DMS153 treated with DMSO at 0.1 percent for 48 hours (cell line): ENCODE results near the gene UGT1A7.

Experiments used
- DNase-seq: peaks from one replicate; lab custom pipeline; 2025; ENCODE audit not compliant: unreplicated experiment; lab: John Stamatoyannopoulos, UW

UGT1A7 gene

DNA sequence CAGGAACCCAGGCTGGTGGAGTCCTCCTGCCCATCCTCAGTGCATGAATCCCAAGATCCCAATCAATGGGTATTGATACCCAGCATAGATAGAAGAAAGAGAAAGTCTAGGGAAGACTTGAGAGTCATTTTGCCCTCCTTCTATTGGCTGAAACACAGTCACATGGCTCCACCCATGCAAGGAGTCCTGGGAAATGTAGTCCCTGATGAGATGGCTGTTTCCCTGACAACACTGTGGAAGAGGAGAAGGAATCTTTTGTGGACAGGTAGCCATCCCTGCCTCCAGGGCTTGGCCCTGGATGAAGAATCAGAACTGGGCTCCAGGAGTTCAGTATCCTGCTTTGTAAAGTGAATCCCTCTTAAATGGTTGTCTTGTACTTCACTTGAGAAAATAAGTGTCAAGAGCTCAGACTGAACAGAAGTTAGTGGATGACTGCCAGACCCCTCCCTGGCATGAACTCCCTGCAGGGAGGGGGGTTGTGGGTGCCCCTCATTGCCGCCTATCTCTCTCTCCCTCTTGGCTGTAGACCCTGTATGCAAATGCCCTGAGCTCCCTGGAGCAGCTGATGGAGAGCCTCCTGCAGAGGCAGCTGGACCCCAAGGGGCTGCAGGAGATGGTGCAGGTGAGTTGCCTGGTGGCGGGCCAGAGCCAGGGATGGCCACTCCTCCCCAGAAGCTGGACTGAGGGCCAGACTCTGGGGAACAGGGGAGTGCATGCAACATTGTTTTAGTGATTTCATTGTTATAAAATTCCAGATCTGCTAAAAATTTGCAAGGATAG lies 132.5 kb downstream of the UGT1A7 start:
- no peak for DNase-seq

- DNase-seq: no peak
Measured at GRCh38 chr2:233815861-233816260, 134.2 kb downstream of the UGT1A7 start.

- no peak for DNase-seq
Measured at GRCh38 chr2:233816334-233816733, 134.6 kb downstream of the UGT1A7 start.

DNA sequence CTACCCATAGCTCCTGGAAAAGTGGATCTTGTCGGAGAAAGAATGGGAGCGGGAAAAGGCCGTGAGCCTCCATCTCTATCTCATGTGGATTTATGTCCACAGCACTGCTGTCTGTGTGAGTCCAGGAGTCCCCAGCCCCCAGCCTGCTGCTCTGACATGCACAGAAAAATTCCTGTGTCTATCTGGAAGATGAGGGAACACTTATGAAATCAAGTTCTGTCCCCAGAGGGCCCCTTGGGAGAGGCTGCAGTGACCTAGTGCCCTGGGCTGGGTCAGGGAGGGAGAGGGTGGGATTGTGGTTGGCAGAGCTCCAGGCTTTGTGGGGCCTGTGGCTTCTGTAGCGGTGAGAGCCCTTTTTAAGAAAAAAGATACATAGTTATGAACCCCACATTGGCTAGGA lies 135.1 kb downstream of the UGT1A7 start:
- DNase-seq: no peak

DNA sequence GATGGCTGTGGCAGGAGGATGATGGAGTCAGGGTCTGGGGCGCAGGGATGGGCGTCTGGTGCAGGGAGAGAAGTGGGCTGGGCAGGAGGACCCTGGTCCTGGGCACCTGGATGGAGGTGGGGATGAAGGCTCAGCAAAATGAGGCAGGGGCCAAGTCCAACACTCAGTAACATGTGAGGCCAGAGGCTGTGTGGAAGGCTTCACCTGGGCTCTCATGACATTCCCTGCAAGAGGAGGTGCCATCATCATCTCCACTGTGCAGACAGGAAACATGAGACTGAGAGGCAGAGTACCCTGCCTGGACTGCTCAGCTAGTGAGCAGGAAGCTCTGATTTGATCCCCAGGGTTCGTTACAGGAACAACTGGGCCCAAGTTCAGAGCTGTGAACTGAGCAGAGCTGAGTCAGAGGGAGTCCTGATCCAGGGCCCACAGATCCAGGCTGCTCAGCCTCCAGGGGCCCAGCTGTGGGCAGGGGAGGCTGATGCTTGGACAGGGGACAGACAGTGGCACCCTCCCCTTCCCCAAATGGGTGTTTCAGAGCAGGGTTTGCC lies 135.7 kb downstream of the UGT1A7 start:
- DNase-seq: no peak

GRCh38 chr2:233817995-233818638 lies 136.4 kb downstream of the UGT1A7 start:
- DNase-seq: no peak

DNA sequence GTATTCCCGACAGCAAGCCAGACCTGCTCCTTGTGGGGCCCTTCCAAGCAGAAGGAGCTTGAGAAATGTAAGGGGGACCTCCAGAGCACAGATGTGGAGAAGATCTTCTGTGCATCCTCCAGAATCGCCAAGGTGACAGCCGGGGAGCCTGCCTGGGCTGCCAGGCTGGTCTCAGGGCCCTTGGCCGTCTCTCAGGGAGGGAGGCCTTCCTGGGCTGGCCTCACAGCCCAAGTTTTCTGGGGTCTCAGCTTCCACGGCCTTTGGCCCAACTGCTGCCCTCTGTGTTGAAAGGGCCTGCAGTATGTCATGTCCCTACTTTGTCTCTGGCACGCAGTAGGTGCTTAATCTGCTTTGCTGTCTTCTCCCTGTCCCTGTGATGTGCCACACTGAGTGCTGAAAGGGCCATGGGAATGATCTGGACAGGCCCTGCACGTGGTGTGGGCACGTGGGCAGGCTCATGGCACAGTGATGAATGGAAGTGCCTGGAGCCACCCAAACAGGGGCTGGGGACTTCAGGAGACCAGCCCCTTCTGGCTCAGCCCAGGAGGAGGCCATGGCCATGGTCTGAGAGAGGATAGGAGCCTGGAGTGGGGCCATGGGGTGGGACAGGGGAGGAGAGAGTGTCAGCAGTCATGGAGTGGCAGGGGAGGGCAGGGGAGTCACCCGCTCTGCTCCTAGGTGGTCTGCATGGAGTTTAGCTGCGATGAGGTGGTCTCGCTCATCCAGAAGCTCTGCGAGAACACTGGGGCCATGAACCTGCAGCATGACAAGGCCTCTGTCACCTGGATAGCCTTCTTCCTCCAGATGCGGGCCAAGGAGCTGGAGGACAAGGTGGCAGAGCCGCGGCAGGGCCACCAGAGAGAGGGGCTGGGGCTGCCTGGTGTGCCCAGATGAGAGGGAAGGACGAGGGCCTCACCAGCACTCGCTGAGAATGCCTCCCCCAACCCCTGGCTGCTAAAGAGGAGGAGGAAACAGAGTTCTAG lies 137.2 kb downstream of the UGT1A7 start:
- no peak for DNase-seq

DNA sequence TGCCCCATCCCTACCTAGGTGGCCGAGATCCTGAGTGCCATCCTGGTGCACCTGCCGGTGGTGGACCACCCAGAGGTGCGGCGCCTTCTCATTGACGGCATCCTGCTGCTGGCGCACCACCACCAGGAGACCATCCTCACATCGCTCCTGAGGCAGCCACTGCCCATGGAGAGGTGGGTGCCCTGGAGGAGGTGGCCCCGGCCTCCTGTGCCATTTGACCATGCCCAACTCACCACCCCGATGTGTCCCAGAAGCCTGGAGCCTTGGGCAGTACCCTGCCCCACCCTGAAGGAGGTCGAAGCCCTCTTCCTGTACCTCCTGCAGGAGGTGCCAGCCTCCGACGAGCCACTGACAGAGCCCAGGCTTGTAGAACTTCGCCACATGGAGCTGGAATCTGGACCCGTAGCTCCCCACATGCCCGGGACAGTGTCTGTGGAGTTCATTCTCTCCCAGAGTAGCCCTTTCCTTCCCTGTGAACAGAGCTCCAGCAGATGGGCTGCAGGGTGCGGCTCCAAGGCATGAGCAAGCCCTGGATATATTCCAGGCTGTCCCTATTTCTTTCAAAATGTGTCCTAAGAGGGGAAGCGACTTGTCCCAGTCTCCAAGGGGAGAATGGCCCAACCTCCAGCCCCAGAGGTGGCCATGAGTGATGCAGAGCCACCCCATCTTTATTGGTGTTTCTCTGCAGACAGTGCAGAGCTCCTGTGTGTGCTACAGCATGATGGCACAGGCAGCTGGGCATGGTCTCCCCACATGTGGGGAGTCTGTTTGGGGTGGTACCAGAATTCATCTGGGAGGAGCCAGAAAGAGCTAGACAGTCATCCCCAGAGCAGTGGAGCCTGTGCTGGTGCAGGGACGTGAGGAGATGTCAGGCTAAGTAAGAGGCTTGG lies 138.4 kb downstream of the UGT1A7 start:
- no peak for DNase-seq

GRCh38 chr2:233820774-233821105 lies 139.0 kb downstream of the UGT1A7 start:
- no peak for DNase-seq

GRCh38 chr2:233821196-233821595 lies 139.5 kb downstream of the UGT1A7 start:
- DNase-seq: no peak

DNA sequence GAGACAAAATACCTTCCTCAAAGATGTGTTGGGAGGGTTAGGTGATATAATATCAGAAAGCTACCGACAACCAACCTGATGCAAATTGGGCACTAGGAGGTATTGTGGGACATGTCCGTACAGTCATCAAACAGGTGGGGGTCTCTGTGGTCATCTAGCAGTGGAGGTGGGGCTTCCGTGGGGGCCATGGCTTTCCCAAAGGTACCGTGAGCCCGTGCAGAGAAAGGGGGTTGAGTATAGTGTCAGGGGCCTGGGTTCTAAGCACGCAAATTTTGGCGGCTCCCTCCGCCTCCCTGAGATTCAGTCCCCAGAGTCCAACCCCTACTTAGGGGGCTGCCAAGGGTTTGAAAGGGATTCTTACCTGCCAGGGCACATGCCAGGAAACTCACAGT lies 140.0 kb downstream of the UGT1A7 start:
- DNase-seq: no peak

- no peak for DNase-seq
Measured at GRCh38 chr2:233822101-233822771, 140.5 kb downstream of the UGT1A7 start.
